22Rv1 (cell line): ENCODE data around the gene LAMA2.

Experiments used
- H3K27ac ChIP-seq: fragments of 450-650 bp; 2 replicates; pipeline ENCODE4 v1.5.1; 2017
- ZFX ChIP-seq: fragments of 450-650 bp; IDR thresholded peaks from 2 replicates; pipeline ENCODE4 v1.6.1; 2017; ENCODE audit warnings: antibody characterized with exemption, borderline replicate concordance
- TF ChIP-seq, protein P1 (sequence below): fragments of 450-650 bp; IDR thresholded peaks from 2 replicates; pipeline ENCODE4 v1.5.1; 2017; ENCODE audit warnings: mild to moderate bottlenecking

Gene LAMA2

DNA sequence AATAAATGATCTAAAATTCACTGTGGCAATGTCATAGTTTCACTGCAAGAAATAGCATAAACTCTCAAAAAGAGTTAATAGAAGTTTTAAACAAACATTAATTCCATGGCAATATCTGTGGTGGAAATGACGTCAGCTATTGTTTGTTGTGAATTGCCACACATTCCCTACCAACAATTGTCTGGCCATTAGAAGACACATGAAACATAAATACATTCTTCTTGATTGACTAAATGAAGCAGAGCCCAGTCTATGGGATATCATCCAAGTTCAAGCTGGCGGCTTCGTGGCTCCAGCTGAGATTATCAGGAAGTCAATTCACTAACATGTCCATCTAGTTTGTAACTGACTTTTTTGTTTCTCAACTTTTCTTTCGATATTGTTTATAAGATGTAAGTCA lies 458.0 kb downstream of the LAMA2 start:
- TF ChIP-seq ZFX, result no peak
- TF ChIP-seq, protein P1, sequence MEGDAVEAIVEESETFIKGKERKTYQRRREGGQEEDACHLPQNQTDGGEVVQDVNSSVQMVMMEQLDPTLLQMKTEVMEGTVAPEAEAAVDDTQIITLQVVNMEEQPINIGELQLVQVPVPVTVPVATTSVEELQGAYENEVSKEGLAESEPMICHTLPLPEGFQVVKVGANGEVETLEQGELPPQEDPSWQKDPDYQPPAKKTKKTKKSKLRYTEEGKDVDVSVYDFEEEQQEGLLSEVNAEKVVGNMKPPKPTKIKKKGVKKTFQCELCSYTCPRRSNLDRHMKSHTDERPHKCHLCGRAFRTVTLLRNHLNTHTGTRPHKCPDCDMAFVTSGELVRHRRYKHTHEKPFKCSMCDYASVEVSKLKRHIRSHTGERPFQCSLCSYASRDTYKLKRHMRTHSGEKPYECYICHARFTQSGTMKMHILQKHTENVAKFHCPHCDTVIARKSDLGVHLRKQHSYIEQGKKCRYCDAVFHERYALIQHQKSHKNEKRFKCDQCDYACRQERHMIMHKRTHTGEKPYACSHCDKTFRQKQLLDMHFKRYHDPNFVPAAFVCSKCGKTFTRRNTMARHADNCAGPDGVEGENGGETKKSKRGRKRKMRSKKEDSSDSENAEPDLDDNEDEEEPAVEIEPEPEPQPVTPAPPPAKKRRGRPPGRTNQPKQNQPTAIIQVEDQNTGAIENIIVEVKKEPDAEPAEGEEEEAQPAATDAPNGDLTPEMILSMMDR, result no peak
- H3K27ac ChIP-seq, result no peak overlapping the region

GRCh38 chr6:129342243-129342642 lies 459.3 kb downstream of the LAMA2 start:
- H3K27ac ChIP-seq, result no peak overlapping the region
- TF ChIP-seq ZFX, result no peak
- TF ChIP-seq, protein P1, result no peak

GRCh38 chr6:129342796-129343195 lies 459.9 kb downstream of the LAMA2 start:
- H3K27ac ChIP-seq, result no peak overlapping the region
- TF ChIP-seq ZFX, result no peak
- TF ChIP-seq, protein P1, result no peak

DNA sequence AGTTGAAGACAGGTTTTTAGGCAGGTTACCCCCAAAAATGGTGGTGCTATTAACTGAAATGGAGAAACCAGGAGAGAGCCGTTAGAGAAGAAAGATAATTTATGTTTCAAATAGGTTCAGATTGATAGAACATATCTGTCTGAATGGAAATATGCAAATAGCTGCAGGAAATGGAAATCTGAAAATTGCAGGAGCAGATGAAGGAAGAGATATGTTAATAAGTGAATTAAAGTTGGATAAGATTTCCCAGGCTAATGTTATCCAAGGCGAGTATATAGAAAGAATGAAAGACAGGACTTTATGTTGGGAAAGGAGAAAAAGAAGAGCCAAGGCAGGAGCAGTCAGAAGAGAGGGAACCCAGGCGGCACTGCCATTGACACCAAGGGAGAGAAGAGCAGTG lies 461.4 kb downstream of the LAMA2 start:
- TF ChIP-seq ZFX, result no peak
- TF ChIP-seq, protein P1, result no peak

DNA sequence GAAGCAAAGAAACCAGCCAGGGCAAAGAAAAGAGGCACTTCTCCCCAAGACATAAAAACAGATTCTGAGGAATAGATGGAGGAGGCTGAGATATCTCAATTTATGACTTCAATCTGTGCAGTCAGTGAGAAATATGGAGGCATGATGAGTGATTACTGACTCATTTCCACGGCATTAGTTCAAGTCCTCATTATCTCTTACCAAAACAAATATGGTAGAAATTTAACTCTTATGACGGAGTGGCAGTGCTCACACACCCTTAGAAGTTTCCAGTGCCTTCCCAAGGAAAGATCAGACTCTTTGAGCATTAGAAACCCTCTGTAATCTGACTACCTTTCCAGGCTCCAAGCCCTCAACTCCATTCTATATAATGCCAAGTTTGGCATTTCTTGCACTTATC lies 463.0 kb downstream of the LAMA2 start:
- TF ChIP-seq, protein P1, result no peak
- TF ChIP-seq ZFX, result no peak
- no peak overlapping the region for H3K27ac ChIP-seq

More for the DNA sequence above, 461.4 kb downstream of the LAMA2 start:
- H3K27ac ChIP-seq, result no peak overlapping the region

DNA sequence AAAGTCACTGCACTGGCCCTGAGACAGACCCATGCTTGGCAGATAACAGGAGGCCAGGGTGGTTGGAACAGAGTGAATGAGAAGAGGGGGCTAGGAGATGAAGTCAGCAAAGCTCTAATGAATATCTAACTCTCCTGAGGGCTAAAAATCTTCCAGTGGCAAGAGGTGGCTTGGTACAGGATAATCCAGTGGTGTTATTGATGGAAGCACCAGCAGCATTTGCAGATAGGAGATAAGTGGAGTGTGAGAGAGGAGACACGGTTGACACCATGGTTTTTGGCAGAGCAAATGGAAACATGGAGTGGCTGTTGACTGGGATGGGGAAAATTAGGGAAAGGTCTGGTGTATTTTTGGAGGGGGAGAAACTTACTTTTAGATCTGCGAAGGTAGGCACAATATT lies 464.0 kb downstream of the LAMA2 start:
- no peak for TF ChIP-seq ZFX
- TF ChIP-seq, protein P1, result no peak
- no peak overlapping the region for H3K27ac ChIP-seq

- no peak overlapping the region for H3K27ac ChIP-seq
- TF ChIP-seq, protein P1, result no peak
- TF ChIP-seq ZFX, result no peak
These were observed 467.3 kb downstream of the LAMA2 start for GRCh38 chr6:129350278-129350677.
